ENCODE data around the gene NRBP1.
A peak's percentile ranks its signal among the peaks of the same experiment; 100 is the strongest.

NRBP1 gene

GRCh38 chr2:27489498-27490397, 61.3 kb downstream of the NRBP1 start, which contains the start of gene IFT172:
Gene IFT172, minus strand, starts transcription at chr2:27489743. Its CDS starts 90 bp downstream, at chr2:27489653.
- peak; percentile 94 to 97 for DNase-seq (ENCODE audit: low read depth in 2 of 2)
